Measurements from ENCODE around the gene MAPK14. TPM values are rescaled to one million over a fixed set of nuclear protein-coding genes. Genes with fewer than 3 reads are reported as not detected.
"Not testable (repeated sequence)": the region's sequence is repeated elsewhere in the genome, so short reads cannot be mapped to it uniquely, and the experiment has no call there.

The MAPK14 gene
- total RNA-seq, 1 donor from 2014 or later, result 41.3 TPM

- no peak for FAIRE-seq
Measured at GRCh38 chr6:36123270-36124139, 95.9 kb downstream of the MAPK14 start.

GRCh38 chr6:36124346-36124745 is 96.7 kb downstream of the MAPK14 start:
- not testable (repeated sequence) for H3K27ac Mint-ChIP-seq (ENCODE audit: unreplicated experiment); H3K4me2 ChIP-seq (ENCODE audit: low read length); H3K27me3 Mint-ChIP-seq (ENCODE audit: low read depth, unreplicated experiment); H3K9me3 ChIP-seq (ENCODE audit: insufficient read depth, low read depth, low read length); DNase-seq (ENCODE audit: low read depth); H3K27me3 ChIP-seq (ENCODE audit: insufficient read depth, low read length); H3K4me3 Mint-ChIP-seq (ENCODE audit: unreplicated experiment); H3K27ac ChIP-seq (ENCODE audit: low read depth, low read length); H3K36me3 Mint-ChIP-seq (ENCODE audit: low read depth, unreplicated experiment); H3K36me3 ChIP-seq (ENCODE audit: insufficient read depth, low read length); H3K79me2 ChIP-seq (ENCODE audit: insufficient read depth, low read length); H3K9ac ChIP-seq (ENCODE audit: low read length); H3K9me3 Mint-ChIP-seq (ENCODE audit: unreplicated experiment); H3K4me3 ChIP-seq (ENCODE audit: insufficient read depth, low read depth, low read length); H4K20me1 ChIP-seq (ENCODE audit: insufficient read depth, low read length); FAIRE-seq; H2AFZ ChIP-seq (ENCODE audit: low read depth, low read length)
- H3K4me1 Mint-ChIP-seq (ENCODE audit: low read depth, unreplicated experiment), result peaks cover 24% of the 10 kb centered on the region
- peaks cover 15% of the 10 kb centered on the region for H3K4me1 ChIP-seq (ENCODE audit: insufficient read depth, low read length)

More at GRCh38 chr6:36123270-36124139, 95.9 kb downstream of the MAPK14 start:
- H3K4me1 ChIP-seq (ENCODE audit: insufficient read depth, low read length), result peaks cover 15% of the 10 kb centered on the region
- no peaks in the 10 kb centered on the region for H3K36me3 ChIP-seq (ENCODE audit: insufficient read depth, low read length)
- H3K27ac Mint-ChIP-seq (ENCODE audit: unreplicated experiment), result peak overlapping the region; percentile 81
- H3K4me2 ChIP-seq (ENCODE audit: low read length), result no peak overlapping the region
- H3K27me3 Mint-ChIP-seq (ENCODE audit: low read depth, unreplicated experiment), result no peaks in the 10 kb centered on the region
- H3K27me3 ChIP-seq (ENCODE audit: insufficient read depth, low read length), result no peaks in the 10 kb centered on the region
- peaks cover 2% of the 10 kb centered on the region for H3K9me3 Mint-ChIP-seq (ENCODE audit: unreplicated experiment)
- H3K36me3 Mint-ChIP-seq (ENCODE audit: low read depth, unreplicated experiment), result peaks cover 8% of the 10 kb centered on the region
- H3K4me3 Mint-ChIP-seq (ENCODE audit: unreplicated experiment), result no peak overlapping the region
- H3K9me3 ChIP-seq (ENCODE audit: insufficient read depth, low read depth, low read length), result no peaks in the 10 kb centered on the region
- H3K4me1 Mint-ChIP-seq (ENCODE audit: low read depth, unreplicated experiment), result peaks cover 24% of the 10 kb centered on the region
- H3K27ac ChIP-seq (ENCODE audit: low read depth, low read length), result no peak overlapping the region
- TF ChIP-seq CTCF (IDR thresholded peaks at IDR 0.05; ENCODE audit: insufficient read depth, low read depth, low read length), result peak; percentile 49
- TF ChIP-seq EZH2 (IDR thresholded peaks at IDR 0.05; ENCODE audit: insufficient read depth, low read length), result no peak
- no peak overlapping the region for H2AFZ ChIP-seq (ENCODE audit: low read depth, low read length)
- no peaks in the 10 kb centered on the region for H3K79me2 ChIP-seq (ENCODE audit: insufficient read depth, low read length)
- no peak overlapping the region for H3K4me3 ChIP-seq (ENCODE audit: insufficient read depth, low read depth, low read length)
- DNase-seq (ENCODE audit: low read depth), result peak; percentile 24
- no peaks in the 10 kb centered on the region for H4K20me1 ChIP-seq (ENCODE audit: insufficient read depth, low read length)
- no peak overlapping the region for H3K9ac ChIP-seq (ENCODE audit: low read length)

GRCh38 chr6:36124881-36125280 is 97.3 kb downstream of the MAPK14 start:
- Histone ChIP-seq H3K36me3 (ENCODE audit: insufficient read depth, low read length) (no peaks in the 10 kb centered on the region), H3K27ac (ENCODE audit: low read depth, low read length) (no peak overlapping the region), H3K27me3 (ENCODE audit: insufficient read depth, low read length) (no peaks in the 10 kb centered on the region), H3K9me3 (ENCODE audit: insufficient read depth, low read depth, low read length) (no peaks in the 10 kb centered on the region), H3K4me2 (ENCODE audit: low read length) (no peak overlapping the region), H3K4me1 (ENCODE audit: insufficient read depth, low read length) (peaks cover 15% of the 10 kb centered on the region), H3K4me3 (ENCODE audit: insufficient read depth, low read depth, low read length) (no peak overlapping the region), H3K79me2 (ENCODE audit: insufficient read depth, low read length) (no peaks in the 10 kb centered on the region), H3K9ac (ENCODE audit: low read length) (no peak overlapping the region), H2AFZ (ENCODE audit: low read depth, low read length) (no peak overlapping the region), H4K20me1 (ENCODE audit: insufficient read depth, low read length) (no peaks in the 10 kb centered on the region)
- H3K27me3 Mint-ChIP-seq (ENCODE audit: low read depth, unreplicated experiment), result no peaks in the 10 kb centered on the region
- peaks cover 2% of the 10 kb centered on the region for H3K9me3 Mint-ChIP-seq (ENCODE audit: unreplicated experiment)
- DNase-seq (ENCODE audit: low read depth) (no peak), FAIRE-seq (no peak)
- peaks cover 8% of the 10 kb centered on the region for H3K36me3 Mint-ChIP-seq (ENCODE audit: low read depth, unreplicated experiment)
- H3K4me3 Mint-ChIP-seq (ENCODE audit: unreplicated experiment), result no peak overlapping the region
- TF ChIP-seq CTCF (IDR thresholded peaks at IDR 0.05; ENCODE audit: insufficient read depth, low read depth, low read length) (no peak), EZH2 (IDR thresholded peaks at IDR 0.05; ENCODE audit: insufficient read depth, low read length) (no peak)
- H3K4me1 Mint-ChIP-seq (ENCODE audit: low read depth, unreplicated experiment), result peaks cover 26% of the 10 kb centered on the region
- no peak overlapping the region for H3K27ac Mint-ChIP-seq (ENCODE audit: unreplicated experiment)
